Cardiac muscle cell (in vitro differentiated cells and primary cell): Measurements from ENCODE around the gene DLEC1. TPM values are rescaled to one million over a fixed set of nuclear protein-coding genes. Genes with fewer than 3 reads are reported as not detected.

Experiments used
- DNase-seq, 2 donors: peaks; one replicate each; pipeline versions ENCODE4 v3.0.0 to v3.0.0-alpha.2; 2010 to 2017; ENCODE audit warnings: low read depth in 1 of 2, low spot score in 1 of 2
- H3K27ac ChIP-seq: fragments of 200-600 bp; sonication (generic); 2 replicates; pipeline ENCODE4 v1.5.1; 2016
- H3K27me3 ChIP-seq: fragments of 200-600 bp; sonication (generic); 2 replicates; pipeline ENCODE4 v1.6.0; 2016; ENCODE audit warnings: control low read depth
- H3K36me3 ChIP-seq: fragments of 200-600 bp; sonication (generic); 2 replicates; pipeline ENCODE4 v1.5.1; 2016; ENCODE audit warnings: control low read depth
- H3K4me1 ChIP-seq: fragments of 200-600 bp; sonication (generic); 2 replicates; pipeline ENCODE4 v1.8.1; 2017; ENCODE audit warnings: low read depth, mild to moderate bottlenecking, mixed run types
- H3K4me3 ChIP-seq: fragments of 200-600 bp; sonication (generic); 2 replicates; pipeline ENCODE4 v1.5.1; 2016; ENCODE audit warnings: mild to moderate bottlenecking
- H3K9me3 ChIP-seq: fragments of 200-600 bp; sonication (generic); 2 replicates; pipeline ENCODE4 v1.5.1; 2017; ENCODE audit warnings: low read depth, mild to moderate bottlenecking, control low read depth
- polyA plus RNA-seq: library from polyadenylated mRNA; unstranded; fragments of >200 nt; fragmentation: Nextera tagmentation; extraction: Ambion mirVana; gene quantifications from 2 replicates; pipeline ENCODE4 v1.2.1, GENCODE V29; 2016
- total RNA-seq: library from RNA; depleted of rRNA; stranded (reverse); fragments of >200 nt; gene quantifications from 2 replicates; pipeline ENCODE4 v1.2.3, GENCODE V29; 2016
- TF ChIP-seq, protein P1 (sequence below): IDR thresholded peaks from 2 replicates; pipeline ENCODE4 v1.5.1; 2012; ENCODE audit warnings: low read depth, mild to moderate bottlenecking, low read length

Gene DLEC1
- total and polyA plus RNA-seq, 2 experiments from 2014 or later, result 0.15 TPM; not detected in 1

DNA sequence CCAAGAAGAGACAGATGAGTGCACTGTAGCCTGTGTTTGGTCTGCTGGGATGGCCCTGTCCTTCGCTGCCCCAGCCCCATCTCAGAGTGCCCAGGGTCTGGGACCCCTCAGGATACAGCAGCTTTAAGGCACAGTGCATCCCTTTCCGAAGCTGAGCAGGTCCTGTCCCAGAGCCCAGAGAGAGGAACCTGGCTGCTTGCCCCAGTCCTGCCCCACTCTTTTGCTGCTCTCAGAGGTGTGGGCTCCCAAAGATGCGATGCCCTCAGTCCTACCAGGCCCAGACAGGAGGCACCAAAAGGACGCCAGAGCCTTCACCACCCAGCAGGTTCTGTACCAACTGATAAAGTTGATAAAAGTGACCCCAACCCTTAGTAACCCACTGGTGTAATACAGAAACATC lies 17.8 kb upstream of the DLEC1 start:
- H3K4me1 ChIP-seq, result peaks cover 20% of the 10 kb centered on the region
- no peaks in the 10 kb centered on the region for H3K9me3 ChIP-seq
- no peak overlapping the region for H3K4me3 ChIP-seq
- no peak overlapping the region for H3K27ac ChIP-seq
- H3K36me3 ChIP-seq, result peaks cover 2% of the 10 kb centered on the region
- no peak for DNase-seq
- TF ChIP-seq, protein P1, sequence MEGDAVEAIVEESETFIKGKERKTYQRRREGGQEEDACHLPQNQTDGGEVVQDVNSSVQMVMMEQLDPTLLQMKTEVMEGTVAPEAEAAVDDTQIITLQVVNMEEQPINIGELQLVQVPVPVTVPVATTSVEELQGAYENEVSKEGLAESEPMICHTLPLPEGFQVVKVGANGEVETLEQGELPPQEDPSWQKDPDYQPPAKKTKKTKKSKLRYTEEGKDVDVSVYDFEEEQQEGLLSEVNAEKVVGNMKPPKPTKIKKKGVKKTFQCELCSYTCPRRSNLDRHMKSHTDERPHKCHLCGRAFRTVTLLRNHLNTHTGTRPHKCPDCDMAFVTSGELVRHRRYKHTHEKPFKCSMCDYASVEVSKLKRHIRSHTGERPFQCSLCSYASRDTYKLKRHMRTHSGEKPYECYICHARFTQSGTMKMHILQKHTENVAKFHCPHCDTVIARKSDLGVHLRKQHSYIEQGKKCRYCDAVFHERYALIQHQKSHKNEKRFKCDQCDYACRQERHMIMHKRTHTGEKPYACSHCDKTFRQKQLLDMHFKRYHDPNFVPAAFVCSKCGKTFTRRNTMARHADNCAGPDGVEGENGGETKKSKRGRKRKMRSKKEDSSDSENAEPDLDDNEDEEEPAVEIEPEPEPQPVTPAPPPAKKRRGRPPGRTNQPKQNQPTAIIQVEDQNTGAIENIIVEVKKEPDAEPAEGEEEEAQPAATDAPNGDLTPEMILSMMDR, result no peak
- no peaks in the 10 kb centered on the region for H3K27me3 ChIP-seq

DNA sequence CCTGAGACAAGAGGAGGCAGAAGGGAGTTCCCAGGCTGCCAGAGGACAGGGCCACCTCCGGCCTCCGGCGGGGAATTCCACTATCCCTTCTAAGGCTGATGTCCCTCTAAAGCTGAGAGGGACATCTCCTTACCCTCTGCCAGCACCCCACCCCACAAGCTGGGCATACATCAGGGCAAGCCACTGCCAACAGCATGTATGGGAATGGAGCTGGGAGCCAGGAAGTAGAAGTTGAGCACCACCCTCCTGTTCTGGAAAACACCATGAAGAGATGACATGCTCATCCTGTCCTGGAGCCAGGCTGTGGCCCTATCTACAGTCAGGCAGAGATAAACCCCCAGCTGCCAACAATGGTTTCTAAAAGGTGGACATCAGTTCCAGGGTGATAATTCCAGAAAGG lies 16.7 kb upstream of the DLEC1 start:
- DNase-seq, result no peak
- H3K27ac ChIP-seq, result no peak overlapping the region
- TF ChIP-seq, protein P1, result no peak
- H3K4me1 ChIP-seq, result peaks cover 20% of the 10 kb centered on the region
- no peaks in the 10 kb centered on the region for H3K36me3 ChIP-seq
- H3K4me3 ChIP-seq, result no peak overlapping the region
- no peaks in the 10 kb centered on the region for H3K9me3 ChIP-seq
- H3K27me3 ChIP-seq, result peaks cover 3% of the 10 kb centered on the region

DNA sequence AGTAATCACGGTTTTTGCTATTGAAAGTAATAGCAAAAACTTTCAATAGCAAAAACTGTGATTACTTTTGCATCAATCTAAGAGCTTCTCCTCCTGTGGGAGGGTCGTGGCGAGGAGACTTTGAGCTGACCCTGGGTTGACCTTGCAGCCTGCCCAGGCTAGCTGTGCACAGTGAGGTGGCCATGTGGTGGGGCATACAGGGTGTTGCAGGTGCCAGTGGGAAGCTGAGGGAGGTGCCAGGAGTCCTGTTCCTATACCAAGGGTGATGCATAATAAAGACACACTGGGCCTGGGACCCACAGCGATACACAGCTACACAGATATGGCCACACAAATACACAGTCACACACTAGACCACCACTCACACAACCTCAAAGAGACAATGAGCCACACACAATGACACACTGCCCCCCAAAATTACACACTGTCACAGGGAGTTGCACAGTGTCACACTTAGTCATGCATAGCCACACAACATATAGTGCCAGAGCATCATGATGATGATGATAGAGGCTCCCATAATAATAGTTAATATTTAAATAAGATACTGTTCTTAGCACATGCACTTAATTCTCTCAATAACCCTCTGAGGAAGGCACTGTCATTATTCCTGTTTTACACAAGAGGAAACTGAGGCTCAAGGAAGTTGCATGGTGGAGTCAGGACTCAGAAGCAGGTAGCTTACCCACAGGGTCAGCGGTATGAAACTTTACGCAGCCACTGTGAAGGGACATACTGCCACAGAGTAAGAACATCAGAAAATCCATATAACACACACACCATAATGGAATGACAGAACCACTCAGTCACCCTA lies 15.9 kb upstream of the DLEC1 start:
- Histone ChIP-seq H3K27ac (no peak overlapping the region), H3K4me3 (peak overlapping the region; percentile 31), H3K27me3 (peaks cover 11% of the 10 kb centered on the region), H3K36me3 (no peaks in the 10 kb centered on the region), H3K9me3 (no peaks in the 10 kb centered on the region), H3K4me1 (peaks cover 16% of the 10 kb centered on the region)
- TF ChIP-seq, protein P1, result no peak
- no peak for DNase-seq

DNA sequence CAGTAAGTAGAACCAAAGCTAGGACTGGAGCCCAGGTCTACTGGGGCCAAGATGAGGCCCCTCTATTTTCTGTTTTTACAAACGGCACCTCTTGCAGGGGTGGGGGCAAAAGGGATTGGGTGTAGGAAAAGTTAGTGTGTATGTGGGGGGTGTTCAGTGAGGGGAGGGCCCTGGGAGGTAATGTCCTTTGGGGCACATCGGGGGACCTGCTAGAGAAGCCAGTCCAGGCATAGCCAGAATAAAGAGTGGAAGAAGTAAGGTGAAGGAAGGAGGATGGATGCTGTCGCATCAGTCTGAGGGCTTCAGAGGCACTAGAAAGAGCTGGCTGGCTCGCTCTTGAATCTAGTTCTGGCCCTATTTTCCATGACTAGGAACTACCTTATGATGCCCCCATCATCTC lies 12.2 kb upstream of the DLEC1 start:
- no peak overlapping the region for H3K27ac ChIP-seq
- no peak overlapping the region for H3K4me3 ChIP-seq
- peaks cover 20% of the 10 kb centered on the region for H3K27me3 ChIP-seq
- TF ChIP-seq, protein P1, result no peak
- no peaks in the 10 kb centered on the region for H3K9me3 ChIP-seq
- H3K4me1 ChIP-seq, result peaks cover 12% of the 10 kb centered on the region
- H3K36me3 ChIP-seq, result no peaks in the 10 kb centered on the region
- no peak for DNase-seq

DNA sequence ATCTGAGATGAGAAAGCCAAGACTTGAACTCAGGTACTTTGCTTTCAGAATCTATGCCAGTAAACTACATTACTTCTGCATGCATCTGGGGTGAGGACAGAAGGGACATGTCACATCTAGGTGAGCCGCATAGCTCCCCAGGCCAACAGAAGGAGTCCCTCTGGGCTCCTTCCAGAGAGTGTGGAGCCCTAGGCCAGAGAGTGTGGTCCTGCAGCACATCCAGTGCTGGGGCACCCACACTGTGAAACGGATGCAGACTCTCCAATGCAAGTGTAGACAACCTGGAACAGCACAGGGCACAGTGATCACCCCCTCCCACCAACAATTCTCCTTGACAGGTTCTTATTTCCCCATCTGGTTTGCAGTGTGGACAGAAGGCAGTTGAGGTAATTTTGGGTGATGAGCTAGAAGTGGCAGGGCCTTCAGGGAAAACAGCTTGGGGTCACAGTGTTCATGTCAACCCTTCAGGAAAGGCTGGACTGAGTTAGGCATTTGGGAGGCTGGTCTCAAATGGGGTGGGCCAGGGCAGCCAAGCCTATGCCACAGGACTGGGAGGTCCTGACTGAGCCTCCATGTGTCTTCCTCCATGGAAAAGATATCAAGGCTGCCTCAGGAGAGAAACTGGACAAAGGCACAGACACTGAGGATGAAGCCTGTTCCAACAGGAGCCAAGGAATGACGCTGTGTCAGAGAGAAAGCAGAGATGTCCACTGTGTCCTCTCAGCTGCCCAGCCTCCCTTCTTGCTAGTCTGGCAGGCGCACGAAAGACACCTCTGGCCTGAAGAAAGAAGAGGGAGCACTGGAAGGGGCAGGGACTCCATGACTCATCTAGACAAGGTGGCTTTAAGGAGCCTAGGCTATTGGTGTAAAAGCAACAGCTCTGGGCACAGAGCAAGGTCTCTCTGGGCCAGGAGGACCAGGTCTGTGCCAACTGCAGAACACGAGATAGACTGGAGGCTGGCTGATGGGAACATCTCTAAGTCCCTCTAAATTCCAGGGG lies 11.2 kb upstream of the DLEC1 start:
- TF ChIP-seq, protein P1, result no peak
- peaks cover 20% of the 10 kb centered on the region for H3K27me3 ChIP-seq
- H3K4me1 ChIP-seq, result peaks cover 11% of the 10 kb centered on the region
- no peaks in the 10 kb centered on the region for H3K9me3 ChIP-seq
- H3K27ac ChIP-seq, result no peak overlapping the region
- H3K4me3 ChIP-seq, result no peak overlapping the region
- no peak for DNase-seq
- no peaks in the 10 kb centered on the region for H3K36me3 ChIP-seq
